NK-92 (cell line): ENCODE data around the gene AVPR1B.

Experiments used
- DNase-seq: peaks from one replicate; lab custom pipeline; 2025; ENCODE audit not compliant: unreplicated experiment; lab: John Stamatoyannopoulos, UW

The AVPR1B gene

GRCh38 chr1:206112600-206113301, 4.4 kb downstream of the AVPR1B start:
- DNase-seq = no peak

GRCh38 chr1:206111271-206111927, 5.8 kb downstream of the AVPR1B start:
- no peak for DNase-seq

GRCh38 chr1:206110820-206111219, 6.4 kb downstream of the AVPR1B start:
- DNase-seq = no peak

DNA sequence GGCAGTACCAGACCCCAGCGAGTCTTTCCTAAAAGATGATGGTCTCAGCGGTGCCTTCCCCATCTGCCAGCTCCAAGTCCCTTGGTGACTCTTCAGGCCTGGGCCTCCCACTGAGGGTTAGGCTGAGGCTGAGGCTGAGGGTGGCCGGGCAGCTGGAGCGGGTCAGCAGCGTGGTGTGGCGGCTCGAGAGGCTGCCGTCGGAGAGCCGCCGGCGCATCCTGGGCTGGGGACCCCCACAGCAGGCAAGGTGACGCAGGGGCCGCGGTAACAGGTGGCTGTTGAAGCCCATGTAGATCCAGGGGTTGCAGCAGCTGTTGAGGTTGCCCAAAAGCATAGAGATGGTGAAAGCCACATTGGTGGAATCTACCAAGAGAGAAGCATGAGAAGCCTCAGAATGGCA, 7.0 kb downstream of the AVPR1B start:
- no peak for DNase-seq

DNA sequence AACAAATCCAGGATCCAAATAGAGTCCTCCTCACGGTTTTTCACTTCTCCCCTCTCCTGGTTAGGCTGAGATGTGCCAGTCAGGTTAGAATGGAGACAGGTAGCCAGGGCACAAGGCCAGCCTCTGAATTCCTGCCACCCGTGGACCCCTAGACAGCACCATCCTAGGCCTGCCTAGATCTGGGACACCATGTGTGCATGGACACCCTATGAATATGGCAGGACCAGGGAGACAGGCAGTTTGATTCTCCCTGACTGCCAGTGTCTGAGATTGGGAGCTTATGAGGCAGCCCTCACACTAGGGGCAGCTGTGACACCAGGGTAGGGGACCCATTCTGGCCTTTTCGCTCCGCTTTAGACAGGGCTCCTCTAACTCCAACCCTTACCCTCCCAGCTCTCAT, 7.5 kb downstream of the AVPR1B start:
- no peak for DNase-seq

DNA sequence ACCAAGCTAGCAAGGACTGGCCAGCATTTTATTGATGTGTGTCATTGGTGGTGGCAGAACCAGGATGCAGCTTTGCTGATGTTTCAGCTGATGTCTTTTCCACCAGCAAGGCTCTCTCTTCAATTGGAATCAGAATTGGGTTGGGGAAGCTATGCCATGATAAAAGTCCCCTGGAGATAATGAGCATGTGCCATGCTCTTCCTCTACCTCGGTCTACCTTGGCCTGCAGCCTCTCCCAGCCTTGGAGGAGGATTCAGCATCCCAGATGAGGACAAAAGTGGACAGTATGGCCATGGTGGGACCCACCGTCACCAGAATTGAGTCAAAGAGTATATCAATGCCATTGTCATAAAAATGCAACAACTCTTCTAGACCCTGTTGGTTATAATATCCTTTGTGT, 8.6 kb downstream of the AVPR1B start:
- DNase-seq = no peak

DNA sequence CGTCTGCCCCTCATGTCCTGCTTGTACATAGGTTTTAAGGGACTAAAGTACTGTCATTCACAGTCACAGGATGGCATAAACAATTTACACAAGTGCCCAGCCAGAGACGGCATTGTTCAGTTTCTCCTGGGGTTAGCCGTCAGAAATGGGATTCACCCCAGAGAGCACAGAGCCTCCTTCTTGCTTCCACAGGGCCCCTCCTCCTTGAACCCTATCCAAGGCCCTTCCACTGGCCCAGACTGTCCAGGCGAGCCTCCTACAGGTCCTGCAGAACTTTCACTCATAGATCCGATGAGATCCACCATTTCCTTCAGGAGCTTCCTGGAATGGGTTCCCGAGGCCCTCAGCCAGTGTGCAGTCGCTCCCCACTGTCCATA, 10.0 kb downstream of the AVPR1B start:
- no peak for DNase-seq

- DNase-seq = no peak
Measured at GRCh38 chr1:206106328-206107167, 10.6 kb downstream of the AVPR1B start.

DNA sequence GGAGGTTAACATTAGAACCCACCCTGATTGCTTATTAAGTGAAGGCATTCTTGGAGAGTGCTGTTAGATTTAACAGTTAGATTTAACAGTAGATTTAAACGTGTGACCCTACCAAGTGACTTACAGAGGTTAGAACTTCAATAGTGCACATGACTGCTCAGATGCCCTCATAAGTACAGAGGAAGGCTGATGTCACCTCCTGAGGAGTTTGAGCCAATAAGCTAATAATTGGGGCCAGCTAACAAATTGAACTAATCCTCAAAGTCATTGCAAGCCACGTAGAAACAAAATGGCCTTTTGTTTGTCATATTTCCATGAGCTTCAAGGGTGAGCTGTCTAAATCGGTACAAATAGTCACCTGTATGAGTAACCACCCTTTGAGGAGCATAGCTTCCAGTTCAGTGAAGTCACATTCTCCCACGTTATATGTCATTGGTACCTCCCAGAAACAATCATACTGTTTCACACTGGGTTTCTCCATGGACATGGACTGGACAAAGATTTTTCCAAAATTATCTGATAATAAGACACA, 11.7 kb downstream of the AVPR1B start:
- no peak for DNase-seq

DNA sequence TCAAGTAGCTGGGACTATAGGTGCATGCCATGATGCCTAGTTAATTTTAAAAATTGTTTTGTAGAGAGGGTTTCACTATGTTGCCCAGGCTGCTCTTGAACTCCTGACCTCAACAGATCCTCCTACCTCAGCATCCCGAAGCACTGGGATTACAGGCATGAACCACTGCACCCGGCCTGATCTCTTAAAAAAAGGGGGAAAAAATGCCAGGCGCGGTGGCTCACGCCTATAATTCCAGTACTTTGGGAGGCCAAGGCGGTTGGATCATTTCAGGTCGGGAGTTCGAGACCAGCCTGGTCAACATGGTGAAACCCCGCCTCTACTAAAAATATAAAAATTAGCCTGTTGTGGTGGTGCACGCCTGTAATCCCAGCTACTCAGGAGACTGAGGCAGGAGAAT, 13.2 kb downstream of the AVPR1B start:
- no peak for DNase-seq

- DNase-seq = no peak
Measured at GRCh38 chr1:206102292-206102936, 14.8 kb downstream of the AVPR1B start.

DNA sequence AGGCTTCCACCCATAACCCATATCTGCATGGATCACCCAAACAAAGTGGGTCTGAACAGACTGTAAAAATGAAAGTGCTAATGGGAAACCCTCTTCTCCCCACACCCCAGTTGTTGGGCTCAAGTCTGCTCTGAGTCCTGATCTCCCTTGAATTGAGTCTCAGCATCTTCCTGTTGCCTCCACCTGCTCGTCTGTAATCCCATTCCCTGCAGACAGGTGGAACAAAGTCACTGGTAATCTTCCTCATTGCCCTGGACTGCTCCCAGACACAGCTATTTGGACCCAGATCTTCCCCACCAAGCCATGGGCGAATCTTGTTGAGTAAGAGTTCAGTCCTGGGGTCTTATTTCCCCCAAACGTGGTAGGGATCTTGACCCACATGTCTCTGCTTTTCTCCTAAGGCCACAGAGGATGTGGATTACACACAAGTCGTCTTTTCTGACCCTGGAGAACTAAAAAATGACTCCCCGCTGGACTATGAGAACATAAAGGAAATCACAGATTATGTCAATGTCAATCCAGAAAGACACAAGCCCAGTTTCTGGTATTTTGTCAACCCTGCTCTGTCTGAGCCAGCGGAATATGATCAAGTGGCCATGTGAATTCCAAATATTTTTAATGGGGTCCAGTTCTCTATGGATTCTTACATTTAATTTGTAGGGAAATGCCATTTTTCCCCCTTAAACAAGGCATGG, 15.7 kb downstream of the AVPR1B start:
- no peak for DNase-seq

DNA sequence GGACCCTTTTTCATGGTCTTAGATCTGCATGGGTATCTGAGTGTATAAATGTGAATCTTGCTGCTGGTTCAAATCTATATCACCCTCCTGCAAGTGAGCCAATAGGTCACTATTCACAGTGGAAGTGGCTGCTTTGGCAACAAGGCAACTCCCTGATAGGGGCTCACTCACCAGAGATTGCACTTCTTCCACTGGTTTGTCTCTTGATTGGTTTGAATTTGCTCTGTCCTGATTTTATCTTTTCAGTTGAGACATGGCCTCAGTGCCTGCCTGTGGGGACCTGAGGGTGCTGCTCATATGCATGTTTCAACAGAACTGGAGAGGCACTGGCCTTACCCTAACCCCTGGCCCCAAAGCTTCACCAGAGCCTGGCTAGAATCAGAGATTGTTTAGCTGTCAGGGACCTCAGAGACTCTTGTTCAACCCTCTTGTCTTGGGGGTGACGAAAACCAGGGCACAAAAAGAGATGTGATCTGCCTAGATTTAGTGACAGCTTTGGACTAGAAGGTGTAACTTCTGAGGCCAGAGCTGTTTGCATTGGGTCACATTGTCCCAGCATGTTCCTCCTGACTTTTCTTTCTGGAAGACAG, 16.9 kb downstream of the AVPR1B start:
- no peak for DNase-seq

- no peak for DNase-seq
Measured at GRCh38 chr1:206098242-206098919, 18.8 kb downstream of the AVPR1B start.

GRCh38 chr1:206097381-206097780, 19.8 kb downstream of the AVPR1B start:
- no peak for DNase-seq

DNA sequence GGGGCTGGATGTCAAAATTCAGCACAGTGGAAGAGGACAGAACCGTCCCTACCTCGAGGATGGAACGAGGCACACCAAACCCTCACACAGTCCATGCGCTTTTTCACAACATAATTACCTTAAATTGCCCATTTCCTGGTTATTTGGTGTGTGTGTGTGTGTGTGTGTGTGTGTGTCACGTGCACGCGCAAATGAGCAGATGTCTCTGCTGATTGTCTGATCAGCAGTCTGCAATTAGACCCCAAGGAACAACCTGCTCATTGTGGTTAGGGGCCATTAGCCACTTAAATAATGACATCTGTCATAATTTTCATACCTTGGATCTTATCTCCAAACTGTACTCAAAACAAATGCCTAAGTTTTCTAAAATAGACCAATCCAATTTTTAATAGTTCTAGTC, 23.2 kb downstream of the AVPR1B start:
- DNase-seq = no peak

GRCh38 chr1:206089341-206089740, 27.8 kb downstream of the AVPR1B start:
- no peak for DNase-seq

DNA sequence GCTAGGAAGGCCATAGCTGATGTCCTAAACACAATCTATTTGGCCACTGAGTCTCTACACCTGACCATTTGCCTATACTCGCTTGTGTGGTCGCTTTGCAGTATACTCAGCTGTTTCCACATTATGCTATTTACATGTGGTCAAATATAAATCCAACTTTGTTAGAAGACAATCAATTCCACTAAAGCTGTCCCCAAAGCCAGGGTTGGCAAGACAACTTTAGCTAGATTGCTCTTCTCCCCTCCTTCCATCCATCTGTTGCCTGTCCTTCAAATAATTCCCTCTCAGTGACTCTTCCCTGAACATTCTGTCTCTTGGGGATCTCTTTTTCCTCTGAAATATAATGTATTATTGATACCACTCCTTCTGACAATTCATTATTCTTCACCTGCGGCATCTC, 30.1 kb downstream of the AVPR1B start:
- no peak for DNase-seq

GRCh38 chr1:206083750-206084149, 33.4 kb downstream of the AVPR1B start:
- no peak for DNase-seq
